GM13977 (cell line): ENCODE results near the gene C10orf95.

Experiments used
- DNase-seq: peaks from one replicate; pipeline ENCODE4 v3.0.0; 2012; ENCODE audit warnings: low spot score
- in situ Hi-C: fragments of 300-500 bp; cut with MboI; formaldehyde crosslinking; loops from one replicate; pipeline ENCODE4 v1.12.0; 2022; ENCODE audit warnings: low sequenced_read_pairs, low pct_unique_long_range_greater_than_20kb, mixed read lengths, inconsistent platforms; ENCODE audit not compliant: unreplicated experiment
- TF ChIP-seq, protein P1 (sequence below): IDR thresholded peaks from 2 replicates; pipeline ENCODE4 v1.5.1; 2012; ENCODE audit warnings: mild to moderate bottlenecking, control low read depth; ENCODE audit not compliant: insufficient read depth; ENCODE audit errors: extremely low read depth, missing control alignments

C10orf95 gene

DNA sequence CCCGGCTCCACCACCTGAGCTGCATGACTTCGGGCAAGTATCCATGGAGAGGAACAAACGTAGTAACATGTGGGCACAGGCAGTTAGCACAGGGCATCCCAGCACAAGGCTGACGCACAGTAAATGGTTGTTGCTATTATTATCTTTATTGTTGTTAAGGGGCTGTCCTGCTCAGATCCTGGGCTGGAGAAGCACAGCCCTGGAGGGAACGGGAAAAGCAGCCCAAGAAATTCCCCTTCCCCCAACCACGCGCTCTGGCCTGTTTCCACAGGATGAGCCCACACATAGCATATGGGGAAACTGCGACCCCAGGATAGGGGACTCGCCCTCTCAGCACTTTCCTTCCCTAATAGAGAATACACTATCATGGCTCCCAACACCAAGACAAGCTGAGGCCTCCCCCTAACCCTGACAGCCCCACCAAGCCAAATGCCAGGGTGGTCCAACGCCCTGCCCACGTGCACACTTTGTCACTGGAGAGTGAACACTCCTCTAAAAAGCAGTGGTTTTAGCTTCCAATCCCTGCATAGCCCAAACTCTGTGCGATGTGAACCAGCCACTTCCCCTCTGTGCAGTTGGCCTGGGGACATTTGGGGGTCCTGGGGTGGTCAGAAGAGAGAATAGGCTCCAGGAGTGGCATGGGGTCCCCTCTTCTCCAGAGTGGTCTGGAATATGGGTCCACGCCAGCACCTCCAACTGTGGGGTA lies 43.8 kb downstream of the C10orf95 start:
- TF ChIP-seq, protein P1, sequence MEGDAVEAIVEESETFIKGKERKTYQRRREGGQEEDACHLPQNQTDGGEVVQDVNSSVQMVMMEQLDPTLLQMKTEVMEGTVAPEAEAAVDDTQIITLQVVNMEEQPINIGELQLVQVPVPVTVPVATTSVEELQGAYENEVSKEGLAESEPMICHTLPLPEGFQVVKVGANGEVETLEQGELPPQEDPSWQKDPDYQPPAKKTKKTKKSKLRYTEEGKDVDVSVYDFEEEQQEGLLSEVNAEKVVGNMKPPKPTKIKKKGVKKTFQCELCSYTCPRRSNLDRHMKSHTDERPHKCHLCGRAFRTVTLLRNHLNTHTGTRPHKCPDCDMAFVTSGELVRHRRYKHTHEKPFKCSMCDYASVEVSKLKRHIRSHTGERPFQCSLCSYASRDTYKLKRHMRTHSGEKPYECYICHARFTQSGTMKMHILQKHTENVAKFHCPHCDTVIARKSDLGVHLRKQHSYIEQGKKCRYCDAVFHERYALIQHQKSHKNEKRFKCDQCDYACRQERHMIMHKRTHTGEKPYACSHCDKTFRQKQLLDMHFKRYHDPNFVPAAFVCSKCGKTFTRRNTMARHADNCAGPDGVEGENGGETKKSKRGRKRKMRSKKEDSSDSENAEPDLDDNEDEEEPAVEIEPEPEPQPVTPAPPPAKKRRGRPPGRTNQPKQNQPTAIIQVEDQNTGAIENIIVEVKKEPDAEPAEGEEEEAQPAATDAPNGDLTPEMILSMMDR: no peak
- in situ Hi-C loops: no loop called here
- DNase-seq: no peak

DNA sequence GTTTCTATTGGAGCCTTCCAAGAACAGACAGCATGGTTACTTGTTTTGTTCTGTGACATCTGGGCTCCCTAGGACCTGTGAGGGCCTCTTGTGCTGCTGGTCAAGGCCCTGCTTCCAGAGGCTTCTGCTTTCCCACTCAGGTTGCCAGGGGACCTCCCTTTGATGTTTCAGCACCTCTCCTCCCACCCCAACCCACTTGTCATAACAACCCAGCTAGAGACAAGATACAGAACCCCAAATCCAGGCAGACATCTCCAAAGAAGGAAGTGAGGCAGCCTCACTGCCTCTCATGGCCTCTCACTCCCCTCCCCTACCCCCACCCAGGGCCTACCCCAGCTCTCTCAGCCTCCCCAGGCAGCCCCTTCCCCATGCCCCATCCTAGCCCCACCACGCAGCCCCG lies 44.5 kb downstream of the C10orf95 start:
- TF ChIP-seq, protein P1: no peak
- in situ Hi-C loops: no loop called here
- DNase-seq: no peak

DNA sequence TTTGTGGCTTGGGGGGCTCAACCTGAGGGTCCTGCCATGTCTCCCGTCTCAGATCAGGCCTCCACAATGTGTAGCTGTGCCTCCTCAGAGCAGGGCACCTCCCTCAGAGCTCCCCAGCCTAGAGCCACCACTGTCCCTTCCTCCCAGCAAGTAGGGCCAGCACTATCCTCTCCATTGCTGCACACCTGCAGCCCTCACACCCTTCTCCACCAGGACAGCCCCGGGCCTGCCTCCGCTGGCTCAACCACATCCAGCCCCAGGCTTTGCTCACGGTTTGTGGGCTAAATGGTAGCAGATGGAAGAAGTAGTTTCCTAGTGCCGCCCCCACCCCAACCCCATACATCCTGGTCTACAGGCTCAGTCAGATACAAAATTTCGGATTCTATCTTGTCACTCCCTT lies 45.7 kb downstream of the C10orf95 start:
- no peak for DNase-seq
- in situ Hi-C loops: no loop called here
- TF ChIP-seq, protein P1: no peak

DNA sequence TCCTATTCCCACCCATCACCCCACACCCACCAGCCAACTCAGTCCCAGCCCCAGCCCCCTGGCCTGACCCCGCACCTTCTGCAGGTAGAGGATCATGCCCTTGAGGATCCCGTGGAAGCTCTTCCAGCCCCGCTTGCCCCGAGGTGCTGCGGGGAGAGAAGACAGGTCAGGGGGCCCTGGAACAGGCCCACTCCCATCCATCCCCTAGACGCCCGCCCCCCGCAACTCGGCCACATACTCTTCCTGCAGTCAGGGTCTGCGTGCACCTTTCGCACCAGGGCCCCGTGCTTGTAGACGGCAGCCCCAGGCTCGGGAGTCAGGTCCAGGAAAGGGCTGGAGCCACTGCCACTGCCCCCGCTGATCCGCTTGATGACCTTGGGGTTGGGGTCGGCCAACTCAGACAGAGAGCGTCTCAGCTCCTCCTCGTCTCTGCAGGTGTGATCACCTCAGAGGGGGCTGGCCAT lies 46.2 kb downstream of the C10orf95 start:
- TF ChIP-seq, protein P1: no peak
- in situ Hi-C loops: no loop called here
- DNase-seq: no peak

DNA sequence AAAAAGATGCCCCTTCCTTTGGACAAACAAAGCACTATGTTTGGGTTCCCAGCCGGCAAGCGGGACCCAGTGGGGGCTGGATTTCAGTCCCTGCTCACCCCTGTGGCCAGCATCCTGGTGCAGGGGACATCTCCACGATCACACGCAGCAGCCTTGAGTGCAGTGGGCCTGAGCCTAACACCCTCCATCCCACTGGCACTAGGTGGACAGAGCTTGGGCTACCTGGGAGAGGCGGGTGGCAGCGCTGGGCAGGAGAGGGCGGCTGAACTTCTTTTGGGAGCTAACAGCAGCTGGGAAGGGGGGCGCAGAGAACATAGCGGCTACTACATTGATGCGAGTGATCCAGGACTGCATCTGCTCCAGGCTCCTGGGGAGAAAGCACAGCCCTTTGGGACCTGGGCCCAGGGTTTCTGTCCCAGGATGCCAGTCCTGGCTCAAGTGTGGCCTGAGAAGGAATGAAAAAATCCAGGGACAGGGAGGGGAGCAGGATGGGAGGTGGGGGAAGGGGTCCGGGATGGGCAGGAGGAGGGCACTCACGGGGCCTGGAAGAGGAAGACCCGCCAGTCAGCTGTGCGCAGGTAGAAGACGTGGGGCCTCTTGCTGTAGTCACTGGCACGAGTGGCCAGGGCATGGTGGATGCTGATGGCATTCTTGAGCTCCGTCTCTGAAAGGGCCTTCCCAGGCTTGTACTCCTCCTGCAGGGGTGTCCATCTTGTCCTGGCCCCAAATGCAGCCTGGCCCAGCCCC lies 46.8 kb downstream of the C10orf95 start:
- in situ Hi-C loops: no loop called here
- TF ChIP-seq, protein P1: no peak
- DNase-seq: no peak

DNA sequence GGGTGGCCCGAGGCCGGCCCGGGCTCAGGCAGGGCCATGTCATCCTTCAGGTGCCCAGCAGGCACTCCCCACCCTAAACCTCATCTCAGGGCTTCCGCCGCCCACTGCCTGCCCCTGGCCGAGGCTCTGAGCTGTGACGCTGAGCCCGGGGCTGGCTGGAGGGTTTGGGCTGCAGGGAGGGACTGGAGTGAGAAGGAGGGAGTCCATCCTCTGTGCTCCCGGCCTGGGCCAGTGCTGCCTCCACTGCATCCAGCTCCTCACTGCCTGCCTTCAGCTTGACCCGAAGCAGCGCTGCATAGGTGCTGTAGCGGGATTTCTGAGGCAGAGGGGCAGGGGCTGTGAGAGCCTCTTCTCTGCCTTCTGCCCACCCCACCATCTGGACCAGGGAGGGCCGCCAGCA lies 48.2 kb downstream of the C10orf95 start:
- DNase-seq: no peak
- in situ Hi-C loops: no loop called here
- TF ChIP-seq, protein P1: no peak
